GM18873 (cell line): Measurements from ENCODE around the gene GALNTL6.

Experiments
- ATAC-seq: cut with Tn5 transposase; IDR thresholded peaks from one replicate; pipeline ENCODE4 v1.9.1; 2021; ENCODE audit warnings: mild to moderate bottlenecking, moderate library complexity, moderate number of reproducible peaks; ENCODE audit not compliant: unreplicated experiment, low FRiP score

GALNTL6 gene

GRCh38 chr4:171876636-171877035 lies 63.4 kb downstream of the GALNTL6 start:
- no peak for ATAC-seq

DNA sequence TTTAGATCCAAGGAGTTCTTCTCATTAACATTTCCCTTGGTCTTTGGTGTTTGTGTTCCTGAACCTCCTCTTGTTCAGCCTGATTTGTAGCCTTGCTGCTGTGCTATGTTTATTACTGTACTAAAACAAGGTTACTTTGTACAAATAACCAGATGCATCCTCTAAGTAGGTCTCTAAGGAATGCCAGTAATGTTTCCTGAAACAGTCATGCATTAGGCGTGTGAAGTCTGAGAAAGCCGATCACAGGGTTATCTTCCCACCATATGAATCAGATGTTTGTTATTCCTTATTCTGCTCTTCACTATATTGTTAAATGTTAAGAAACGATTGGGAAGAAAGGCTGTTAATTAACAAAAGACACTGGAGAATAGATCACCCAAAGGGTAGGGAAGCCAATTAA lies 66.9 kb downstream of the GALNTL6 start:
- no peak for ATAC-seq

DNA sequence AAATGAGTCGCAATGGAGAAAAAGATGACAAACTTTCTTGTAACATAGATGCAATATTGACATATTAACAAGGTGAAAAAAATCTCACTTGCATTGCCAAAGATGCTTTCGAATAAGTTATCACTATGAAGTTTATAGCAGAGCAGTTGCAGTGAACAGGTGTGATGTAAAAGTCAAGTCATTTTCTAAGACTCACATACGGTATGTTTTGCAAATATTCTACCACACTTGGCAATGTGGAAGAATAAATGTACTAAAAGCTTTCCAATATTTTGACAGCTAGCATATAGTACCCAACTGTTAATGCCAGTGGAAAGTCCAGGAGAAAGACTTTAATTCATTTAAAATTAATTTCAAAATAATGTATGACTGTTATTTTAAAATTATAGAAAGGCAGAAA lies 76.5 kb downstream of the GALNTL6 start:
- no peak for ATAC-seq

- no peak for ATAC-seq
Measured at GRCh38 chr4:171891038-171891437, 77.8 kb downstream of the GALNTL6 start.

- ATAC-seq = no peak
Measured at GRCh38 chr4:171896426-171896825, 83.2 kb downstream of the GALNTL6 start.

- no peak for ATAC-seq
Measured at GRCh38 chr4:171919314-171919713, 106.1 kb downstream of the GALNTL6 start.

- ATAC-seq = no peak
Measured at GRCh38 chr4:171920901-171921300, 107.7 kb downstream of the GALNTL6 start.

DNA sequence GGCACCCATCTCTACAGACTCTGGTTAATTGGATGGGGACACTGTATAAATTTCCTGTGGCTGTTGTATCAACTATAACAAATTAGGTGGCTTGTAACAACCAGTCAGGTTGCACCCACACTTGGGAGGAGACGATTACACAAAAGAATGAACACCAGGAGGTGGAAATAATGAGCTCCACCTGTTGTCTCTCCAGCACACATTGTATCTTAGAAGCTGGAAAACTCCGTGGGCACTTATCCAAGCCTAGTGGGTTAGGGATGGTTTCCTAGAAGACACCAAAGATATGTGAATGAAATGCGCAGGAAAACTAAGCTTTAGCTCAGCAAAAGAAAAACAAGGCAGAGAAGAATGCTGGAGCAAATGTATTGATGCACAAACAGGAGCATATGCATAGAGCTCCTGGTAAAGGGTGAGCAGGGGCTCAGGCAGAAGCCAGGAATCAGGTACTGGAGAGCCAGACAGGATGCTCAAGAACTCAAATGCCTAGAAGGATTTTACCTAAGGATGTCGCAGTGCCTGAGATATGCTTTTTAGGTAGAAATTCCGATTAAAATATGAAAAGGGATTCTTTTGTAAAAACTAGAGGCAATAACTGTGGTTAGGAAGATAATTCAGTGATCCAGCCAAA lies 111.7 kb downstream of the GALNTL6 start:
- no peak for ATAC-seq

DNA sequence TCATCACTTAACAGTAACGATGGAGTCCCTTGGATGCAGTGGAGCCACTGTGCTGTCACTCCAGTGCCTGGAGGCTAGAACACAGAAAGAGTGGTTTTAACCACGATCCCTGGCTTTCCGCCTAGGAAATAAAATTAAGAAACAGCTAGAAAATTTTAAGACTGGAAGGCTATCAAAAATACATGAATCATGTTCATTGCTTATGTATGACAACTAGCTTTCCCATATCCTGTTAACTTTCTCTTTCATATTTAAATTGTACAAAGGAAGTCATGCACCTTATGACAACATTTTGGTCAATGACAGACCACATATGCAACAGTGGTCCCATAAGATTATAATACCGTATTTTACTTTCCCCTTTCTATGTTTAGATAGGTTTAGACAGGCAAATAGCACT lies 115.1 kb downstream of the GALNTL6 start:
- ATAC-seq = no peak

DNA sequence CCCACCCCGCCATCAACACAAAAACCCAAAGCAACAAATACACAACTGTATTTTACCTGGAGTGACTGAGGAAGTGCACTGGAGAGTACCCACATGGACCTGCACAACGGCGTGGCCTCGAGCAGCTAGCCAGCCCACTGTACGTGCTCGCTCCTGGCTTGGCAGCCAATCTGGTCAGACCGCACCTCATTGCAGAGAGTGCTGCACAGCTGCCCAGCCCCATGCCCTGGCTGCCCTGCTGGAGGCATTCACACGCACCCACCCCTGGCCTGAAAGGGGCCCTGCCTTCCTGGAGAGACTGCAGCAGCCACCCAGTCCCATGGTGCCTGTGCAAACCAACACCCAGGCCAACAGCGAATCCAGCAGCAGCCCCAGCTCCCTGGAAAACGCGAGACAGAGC lies 116.3 kb downstream of the GALNTL6 start:
- no peak for ATAC-seq

DNA sequence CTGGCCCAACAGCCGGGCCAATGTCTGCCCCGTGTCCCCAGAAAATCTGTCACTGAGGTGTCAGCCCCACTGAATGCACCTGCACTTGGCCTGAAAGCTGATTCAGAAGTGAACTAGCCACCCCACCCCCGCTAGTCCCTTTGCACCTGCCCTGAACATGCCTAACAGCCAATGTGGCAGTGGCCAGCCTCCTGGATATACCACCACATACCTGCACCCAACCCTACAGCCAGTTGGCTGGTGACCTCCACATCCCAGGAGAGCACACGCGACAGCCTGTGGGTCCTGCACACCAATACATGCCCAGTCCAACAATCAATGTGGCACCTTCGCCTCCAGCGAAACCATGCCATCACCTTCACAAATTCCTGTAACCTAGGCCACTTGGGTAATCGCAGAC lies 116.7 kb downstream of the GALNTL6 start:
- no peak for ATAC-seq

DNA sequence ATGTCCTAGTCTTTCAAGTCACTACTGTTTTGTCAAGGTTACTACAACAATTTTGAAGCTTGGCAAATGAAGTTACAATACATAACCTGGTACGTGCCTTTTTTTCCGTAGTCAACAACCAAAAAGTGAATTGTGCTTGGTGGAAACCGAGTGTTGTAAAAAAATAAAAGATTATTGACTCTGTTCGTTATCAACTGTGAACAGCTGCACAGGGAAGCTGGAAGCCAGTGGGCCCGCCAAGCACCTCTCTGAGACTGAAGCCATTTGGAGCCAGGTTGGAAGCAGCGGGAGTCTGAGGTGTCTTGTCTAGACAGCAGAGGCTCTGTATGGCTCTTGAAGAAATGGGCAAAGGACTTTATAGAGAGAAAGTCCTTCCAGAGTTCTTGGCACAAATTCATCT lies 119.0 kb downstream of the GALNTL6 start:
- ATAC-seq = no peak

- ATAC-seq = no peak
Measured at GRCh38 chr4:171940656-171941055, 127.5 kb downstream of the GALNTL6 start.

GRCh38 chr4:171947400-171947799 lies 134.2 kb downstream of the GALNTL6 start:
- no peak for ATAC-seq

DNA sequence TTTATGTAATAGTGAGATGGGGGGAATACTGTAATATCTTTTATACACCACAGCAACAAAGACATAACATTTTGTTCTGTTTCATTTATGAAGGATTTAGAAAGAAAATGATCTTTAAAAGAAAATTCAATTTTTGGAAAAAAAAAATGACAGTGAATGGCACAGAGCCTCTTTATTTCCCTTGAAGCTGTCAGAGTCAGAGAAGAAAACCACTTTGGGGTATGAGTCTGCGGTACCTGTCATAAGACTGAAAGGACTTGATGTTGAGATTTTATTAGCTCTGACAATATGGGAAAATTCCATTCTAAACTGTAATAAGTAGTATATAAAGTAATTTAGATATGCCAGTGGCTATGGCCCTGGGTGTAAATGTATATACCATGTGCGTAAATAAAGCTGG lies 134.8 kb downstream of the GALNTL6 start:
- ATAC-seq = no peak

DNA sequence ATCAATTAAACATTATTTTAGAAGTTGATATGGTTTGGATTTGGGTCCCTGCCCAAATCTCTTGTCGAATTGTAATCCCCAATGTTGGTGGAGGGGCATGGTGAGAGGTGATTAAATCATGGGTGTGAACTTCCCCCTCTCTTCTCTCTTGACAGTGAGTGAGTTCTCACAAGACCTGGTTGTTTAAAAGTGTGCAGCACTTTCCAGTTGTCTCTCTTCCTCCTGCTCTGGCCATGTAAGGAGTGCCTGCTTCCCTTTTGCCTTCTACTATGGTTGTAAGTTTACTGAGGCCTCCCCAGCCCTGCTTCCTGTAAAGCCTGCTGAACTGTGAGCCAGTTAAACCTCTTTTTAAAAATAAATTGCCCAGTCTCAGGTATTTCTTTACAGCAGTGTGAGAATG lies 141.4 kb downstream of the GALNTL6 start:
- no peak for ATAC-seq

DNA sequence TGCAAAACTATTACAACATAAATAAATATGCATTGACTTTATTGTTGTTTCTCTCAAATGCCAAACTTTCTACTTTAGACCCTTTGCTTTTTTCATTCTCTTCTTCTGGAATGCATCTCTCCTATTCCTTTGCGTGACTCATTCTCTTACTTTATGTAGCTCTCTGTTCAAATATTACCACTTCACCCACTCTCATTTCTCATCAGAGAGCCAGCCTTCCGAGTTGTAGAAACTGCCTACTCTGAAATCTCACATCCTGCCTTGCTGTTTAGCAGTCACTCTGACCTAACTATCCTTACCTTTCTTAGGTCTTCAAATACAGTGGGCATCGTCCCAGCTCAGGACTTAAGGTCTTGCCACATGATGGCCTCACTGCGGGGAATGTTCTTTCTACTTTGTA lies 143.5 kb downstream of the GALNTL6 start:
- no peak for ATAC-seq

DNA sequence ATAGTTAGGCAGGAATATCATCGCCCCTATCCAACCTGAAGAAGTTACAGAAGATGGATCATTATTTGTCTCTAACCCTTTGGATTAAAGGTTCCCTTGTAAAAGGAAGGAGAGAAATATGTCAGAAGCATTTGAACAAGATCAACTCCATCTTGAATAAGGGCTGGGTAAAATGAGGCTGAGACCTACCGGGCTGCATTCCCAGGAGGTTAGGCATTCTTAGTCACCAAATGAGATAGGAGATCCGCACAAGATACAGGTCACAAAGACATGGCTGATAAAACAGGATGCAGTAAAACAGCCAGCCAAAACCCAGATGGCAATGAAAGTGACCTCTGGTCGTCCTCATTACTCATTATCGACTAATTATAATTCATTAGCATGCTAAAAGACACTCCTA lies 148.9 kb downstream of the GALNTL6 start:
- no peak for ATAC-seq

DNA sequence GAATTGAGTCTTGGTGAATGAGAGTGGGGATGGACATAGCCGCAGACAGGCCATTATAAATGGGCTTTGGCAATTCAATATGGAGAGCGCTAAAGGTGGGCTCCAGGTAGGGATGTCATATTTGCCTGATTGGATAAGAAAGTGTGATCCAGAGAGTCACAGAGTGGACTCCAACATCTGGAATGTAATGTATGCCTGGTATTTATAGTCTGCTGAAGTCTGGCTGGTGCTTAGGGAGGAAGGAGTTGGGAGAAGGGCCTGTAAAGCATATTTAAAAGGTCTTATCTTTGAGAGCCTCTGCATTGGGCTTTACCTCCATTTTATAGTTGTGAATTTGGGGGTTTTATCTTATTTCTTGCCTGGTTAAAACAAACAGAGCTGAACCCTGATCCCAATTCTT lies 153.2 kb downstream of the GALNTL6 start:
- no peak for ATAC-seq

- no peak for ATAC-seq
Measured at GRCh38 chr4:171978216-171978615, 165.0 kb downstream of the GALNTL6 start.

DNA sequence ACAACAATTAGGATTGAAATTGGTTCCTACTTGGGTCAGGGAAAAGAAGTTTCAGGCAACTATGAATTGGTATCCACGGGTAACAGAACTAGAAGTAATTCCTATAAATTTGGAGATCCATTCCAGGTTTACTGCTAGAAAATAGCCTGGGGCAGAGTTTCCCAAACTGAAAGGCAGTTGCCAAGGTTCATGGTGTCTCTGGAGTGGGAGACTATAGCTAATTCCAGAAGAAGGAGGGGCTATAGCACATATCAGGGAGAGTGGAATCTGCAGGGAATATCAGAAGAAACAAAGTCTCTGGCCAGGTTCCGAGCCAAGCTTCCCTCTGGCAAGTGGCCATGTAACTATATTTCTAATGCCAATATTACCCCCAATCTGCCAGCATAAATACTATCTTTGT lies 166.3 kb downstream of the GALNTL6 start:
- ATAC-seq = no peak

- no peak for ATAC-seq
Measured at GRCh38 chr4:171981185-171981584, 168.0 kb downstream of the GALNTL6 start.
